ENCODE data around the gene IL17REL.

GRCh38 chr22:50032109-50032871, 19.7 kb upstream of the IL17REL start:
- TF ChIP-seq CTCF (IDR thresholded peaks at IDR 0.05) (no peak), POLR2AphosphoS5 (IDR thresholded peaks at IDR 0.05) (no peak)
